Stimulated activated CD4-positive, alpha-beta T cell treated with anti-CD3 and anti-CD28 coated beads, Interleukin-1b, Interleukin-23, amount 100 ng/mL, for 1 hour (primary cell): ENCODE measurements around the gene CD164.
A peak's percentile ranks its signal among the peaks of the same experiment; 100 is the strongest.

Experiments used
- DNase-seq, 2 donors: peaks; one replicate each; pipeline ENCODE4 v3.0.0-alpha.2; 2020; ENCODE audit warnings: low read depth in 2 of 2

The CD164 gene

DNA sequence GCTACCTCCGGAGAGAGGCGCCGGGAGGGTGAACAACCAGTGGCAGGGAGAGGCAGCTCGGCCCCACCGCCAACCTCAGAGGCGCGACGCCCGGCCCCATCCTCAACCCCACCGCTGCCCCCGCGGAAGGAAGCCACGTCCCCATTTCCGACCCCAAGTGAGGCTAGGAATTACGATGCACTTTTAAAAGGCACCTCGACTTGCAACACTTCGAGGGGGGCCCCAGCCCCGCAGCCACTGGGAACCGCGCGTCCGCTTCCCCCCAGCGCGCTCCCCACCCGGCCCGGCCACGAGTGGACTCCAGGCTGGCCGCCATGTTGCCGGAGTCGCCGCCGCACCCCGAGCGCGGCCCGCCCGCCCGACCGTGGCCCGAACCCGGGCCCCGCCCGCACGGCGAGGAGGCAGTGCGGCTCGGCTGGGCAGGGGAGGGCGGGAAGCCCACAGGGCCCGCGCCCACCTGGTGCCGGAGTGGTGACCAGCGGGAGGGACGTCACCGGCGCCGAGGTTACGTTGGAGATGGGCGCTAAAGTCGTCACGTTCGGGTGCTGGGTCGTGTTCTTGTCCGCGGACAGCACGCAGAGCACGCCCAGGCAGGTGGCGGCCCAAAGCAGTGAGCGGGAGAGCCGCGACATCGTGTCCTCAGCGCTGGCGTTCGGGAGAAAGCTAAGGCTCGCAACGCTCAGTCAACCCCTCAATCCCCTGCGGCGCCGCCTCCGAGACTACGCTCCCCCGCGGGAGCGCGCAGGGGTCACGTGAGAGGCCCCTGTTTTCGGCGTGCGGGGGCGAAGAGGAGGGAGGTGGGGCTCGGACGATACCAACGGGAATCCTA lies at the start of gene CD164:
TSS of gene CD164 (minus strand) at position 721 of the 829 bp plus-strand sequence. CDS start at position 632, 89 bp downstream.
- peak; percentile 86 to 91 for DNase-seq

DNA sequence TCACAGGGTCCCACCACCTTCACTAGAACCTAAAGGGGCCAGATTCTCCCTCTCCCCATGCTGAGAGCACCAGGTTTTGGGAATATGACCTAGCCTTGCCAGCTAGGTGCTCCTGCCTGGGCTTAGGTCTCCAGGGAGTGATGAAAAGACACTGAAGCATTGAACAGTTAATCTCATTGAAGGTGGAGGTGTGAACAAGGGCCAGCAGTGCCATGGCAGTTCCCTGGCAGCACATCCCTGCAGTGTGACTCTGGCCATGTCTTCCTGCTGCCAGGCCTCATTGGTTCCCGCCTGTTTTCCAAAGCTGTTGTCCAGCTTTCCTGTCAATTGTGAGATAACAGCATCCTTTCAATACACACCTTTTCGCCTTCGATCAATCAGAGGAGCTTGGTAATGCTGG lies 47.2 kb upstream of the CD164 start:
- DNase-seq, result no peak

DNA sequence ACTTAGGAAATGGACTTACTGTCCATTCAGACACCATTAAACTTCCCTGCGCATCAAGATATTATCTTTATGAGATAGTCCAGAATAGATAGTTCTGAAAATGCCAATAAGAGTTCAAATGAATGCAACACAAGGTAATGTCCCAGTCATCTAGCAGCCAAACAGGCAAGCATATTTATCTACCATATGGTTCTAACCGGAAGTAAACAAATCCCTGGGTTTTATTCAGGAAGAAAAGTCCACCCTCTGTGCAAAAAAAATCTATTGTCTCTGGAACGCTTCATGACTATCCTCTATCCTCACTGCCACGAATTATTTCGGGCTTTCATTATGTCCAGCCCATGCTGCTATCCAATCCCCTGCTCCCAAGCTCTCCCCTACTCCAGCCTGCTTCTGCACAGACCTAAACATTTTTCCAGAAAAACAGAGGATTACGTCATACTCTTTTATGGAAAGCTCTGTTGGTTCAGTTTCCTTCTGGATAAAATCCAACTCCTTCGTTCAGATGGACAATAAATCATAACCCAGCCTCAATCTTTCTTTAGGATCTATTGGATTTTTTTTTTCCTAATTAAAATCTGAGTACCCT lies 46.7 kb upstream of the CD164 start:
- DNase-seq, result no peak

DNA sequence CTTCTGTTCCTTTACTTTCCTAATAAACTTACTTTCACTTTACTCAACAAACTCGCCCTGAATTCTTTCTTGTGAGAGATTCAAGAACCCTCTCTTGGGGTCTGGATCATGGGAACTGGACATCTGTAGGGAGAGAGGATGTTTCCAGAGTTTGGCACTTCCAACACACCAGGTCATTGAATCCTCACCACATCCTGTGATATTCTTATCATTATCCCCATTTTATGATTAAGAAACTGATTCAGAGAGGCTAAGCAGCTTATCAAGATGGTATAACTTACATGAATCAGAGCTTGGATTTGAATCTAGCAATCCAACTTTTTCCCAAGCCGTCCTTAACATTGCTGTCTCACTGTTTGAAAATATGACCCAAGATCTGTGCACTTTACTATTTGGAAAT lies 42.7 kb upstream of the CD164 start:
- no peak for DNase-seq

DNA sequence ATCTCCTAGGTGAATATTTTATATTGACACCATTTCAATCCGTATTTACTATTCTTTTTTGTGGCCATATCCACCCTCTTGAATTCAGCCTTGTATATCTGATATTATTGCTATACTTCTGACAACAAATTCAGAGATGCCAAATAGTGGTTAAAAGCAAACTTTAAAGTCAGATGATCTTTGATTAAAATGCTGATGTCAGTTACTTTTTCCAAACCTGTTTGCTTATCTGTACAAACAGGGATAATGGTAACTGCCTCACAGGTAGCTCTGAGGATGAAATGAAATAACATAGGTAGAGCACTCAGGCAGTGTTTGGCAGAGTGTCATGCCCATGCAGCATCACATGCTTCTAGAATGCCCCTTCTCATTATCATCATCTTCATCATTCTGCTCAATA lies 38.9 kb upstream of the CD164 start:
- DNase-seq, result no peak

DNA sequence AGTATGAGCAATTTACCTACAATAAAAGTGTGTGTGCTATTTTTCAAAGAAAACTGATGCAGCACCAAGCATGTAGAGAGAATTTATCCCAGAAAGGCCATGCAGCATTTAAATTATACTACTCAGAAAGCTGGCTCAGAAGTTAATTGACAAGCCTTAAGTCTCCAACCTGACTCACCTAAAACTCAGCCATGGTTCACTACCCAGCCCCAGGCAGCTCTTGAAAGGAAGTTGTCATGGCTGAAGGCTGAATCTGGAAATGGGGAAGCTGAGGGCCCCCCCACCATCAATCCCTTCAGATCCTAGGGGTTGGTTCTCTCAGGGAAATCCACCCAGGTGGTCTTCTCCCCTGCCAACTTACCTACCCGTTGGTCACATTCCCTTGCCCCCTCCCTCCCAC lies 38.5 kb upstream of the CD164 start:
- no peak for DNase-seq

DNA sequence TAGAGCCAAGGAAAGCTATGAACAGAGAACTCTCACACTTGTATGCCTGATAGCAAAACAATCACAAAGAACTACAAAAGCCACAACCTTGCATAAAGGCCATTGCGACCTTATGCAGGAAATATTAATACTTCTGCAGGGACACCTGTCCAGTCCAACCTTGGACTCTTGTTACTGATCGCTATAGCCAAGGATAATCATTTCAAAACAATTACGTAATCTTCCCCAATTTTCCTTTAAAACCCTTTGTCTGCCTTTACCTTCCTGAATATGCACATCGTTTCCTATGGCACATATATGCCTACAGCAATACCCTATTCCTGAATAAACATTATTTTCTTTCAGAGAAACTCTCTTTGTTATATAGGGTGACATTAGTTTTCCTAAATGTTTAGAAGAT lies 35.4 kb upstream of the CD164 start:
- no peak for DNase-seq

DNA sequence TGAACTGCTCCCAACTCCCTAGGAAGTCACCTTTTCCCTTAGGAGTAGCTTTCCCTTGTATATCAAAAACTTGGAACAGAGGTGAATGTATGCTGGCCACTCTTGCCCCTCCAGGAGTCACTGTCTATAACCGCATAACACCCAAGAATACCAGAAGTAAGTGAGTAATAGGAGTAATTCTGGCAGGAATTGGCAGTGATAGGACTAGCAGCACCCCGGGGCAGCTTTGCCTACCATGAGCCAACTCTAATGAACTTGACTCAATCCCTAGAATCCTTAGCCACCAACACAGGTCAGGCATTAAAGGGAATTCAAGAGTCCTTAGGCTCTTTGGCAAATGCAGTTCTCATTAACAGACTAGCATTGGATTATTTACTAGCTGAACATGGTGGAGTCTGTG lies 28.8 kb upstream of the CD164 start:
- DNase-seq, result no peak

DNA sequence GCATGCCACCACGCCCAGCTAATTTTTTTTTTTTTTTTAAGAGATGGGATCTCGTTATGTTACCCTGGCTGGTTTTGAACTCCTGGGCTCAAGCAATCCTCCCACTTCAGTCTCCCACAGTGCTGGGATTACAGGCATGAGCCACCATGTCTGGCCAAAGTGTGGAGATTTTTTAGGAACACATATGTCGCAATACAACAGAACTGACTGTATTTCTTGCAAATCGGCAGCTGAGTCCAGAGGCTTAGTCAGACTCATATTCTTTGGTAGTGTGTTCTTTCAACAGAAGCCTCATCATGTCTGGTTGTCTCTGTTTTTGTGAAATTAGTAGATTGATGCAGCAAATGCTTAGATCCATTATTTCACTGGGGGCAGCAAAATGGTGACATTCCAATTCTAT lies 23.9 kb upstream of the CD164 start:
- no peak for DNase-seq

DNA sequence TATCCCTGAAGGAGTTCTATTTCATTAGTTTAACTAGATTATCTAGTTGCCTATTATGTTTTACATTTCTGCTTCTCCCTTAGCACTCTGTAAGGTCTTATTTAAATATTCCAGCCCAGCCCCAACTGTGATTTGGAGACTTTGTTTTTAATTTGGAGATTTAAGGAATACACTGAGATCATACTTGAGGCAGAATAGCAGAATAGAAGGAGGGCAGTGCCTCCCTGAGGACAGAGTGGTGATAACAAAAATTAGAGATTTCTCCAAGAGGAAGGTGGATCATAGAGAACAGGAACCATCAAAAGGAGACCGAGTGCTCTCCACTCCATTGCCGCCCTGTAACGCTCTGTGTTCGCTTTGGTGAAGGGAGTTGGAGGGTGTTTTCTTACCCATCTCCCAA lies 14.8 kb upstream of the CD164 start:
- no peak for DNase-seq

DNA sequence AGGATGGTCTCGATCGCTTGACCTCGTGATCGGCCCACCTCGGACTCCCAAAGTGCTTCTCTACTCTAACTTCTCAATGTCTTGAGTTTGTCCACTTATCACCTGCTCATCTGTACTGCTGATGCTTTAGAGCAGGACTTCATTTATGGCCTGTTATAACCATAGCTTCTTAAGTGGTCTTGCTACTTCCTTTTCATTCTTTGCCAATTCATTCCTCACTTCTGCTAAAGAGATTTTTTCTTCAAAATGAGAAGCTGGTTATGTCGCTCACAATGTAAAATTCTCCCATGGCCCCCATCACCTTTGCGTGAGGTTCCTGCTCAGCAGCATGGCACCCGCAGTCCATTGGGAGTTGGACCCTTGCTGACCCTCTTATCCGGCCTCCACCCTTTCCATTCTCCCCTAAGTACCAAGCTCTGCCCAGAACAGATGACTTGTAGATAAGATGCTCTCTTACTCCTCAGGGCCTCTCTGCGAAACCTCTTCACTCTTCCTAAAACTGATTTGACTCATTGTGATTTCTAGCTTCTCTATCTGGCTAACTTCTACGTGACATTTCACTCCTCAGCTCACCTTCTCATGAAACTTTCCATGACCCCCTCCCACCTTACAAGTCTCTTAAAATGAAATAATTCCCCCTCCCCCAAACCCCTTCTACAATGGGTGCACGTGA lies 13.9 kb upstream of the CD164 start:
- DNase-seq, result no peak

DNA sequence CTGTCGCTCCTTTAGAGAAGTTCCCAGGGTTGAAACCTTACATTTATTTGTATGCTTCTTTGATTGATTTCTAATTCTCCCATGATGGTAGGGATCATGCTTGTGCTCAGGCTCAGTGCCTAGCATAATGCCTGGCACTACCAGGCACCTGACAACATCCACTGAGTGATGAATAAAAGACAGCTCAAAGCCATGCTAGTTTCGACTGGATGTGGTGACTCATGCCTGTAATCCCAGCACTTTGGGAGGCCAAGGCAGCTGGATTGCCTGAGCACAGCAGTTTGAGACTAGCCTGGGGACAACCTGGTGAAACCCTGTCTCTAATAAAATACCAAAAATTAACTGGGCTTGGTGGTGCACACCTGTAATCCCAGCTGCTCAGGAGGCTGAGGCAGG lies 11.6 kb upstream of the CD164 start:
- no peak for DNase-seq

DNA sequence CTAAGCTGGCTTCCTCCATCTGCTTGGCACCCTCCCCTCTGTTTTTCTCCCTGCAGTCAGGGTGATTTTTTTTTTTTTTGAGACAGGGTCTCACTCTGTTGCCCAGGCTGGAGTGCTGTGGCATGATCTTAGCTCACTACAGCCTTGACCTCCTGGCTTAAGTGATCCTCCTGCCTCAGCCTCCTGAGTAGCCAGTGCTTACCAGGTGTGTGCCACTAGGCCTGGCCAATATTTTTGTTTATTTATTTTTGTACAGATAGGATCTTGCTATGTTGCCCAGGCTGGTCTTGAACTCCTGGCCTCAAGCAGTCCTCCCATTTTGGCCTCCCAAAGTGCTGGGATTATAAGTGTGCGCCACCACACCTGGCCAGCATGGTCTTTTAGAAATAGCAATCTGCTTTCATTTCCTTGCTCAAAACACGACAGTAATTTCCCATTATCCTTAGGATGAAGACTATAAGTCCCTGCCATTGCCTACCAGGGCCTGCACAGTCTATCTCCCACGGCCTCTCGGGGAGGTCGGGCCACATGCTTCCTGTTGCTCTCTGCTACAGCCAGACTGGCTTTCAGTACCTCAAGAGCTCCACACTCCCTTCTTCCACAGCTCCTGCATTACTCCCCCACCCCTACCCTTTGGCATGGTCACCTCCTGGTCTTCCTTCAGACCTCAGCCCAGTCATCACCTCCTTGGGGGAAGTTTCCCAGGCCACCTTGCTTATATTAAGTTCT lies 11.1 kb upstream of the CD164 start:
- DNase-seq, result no peak

DNA sequence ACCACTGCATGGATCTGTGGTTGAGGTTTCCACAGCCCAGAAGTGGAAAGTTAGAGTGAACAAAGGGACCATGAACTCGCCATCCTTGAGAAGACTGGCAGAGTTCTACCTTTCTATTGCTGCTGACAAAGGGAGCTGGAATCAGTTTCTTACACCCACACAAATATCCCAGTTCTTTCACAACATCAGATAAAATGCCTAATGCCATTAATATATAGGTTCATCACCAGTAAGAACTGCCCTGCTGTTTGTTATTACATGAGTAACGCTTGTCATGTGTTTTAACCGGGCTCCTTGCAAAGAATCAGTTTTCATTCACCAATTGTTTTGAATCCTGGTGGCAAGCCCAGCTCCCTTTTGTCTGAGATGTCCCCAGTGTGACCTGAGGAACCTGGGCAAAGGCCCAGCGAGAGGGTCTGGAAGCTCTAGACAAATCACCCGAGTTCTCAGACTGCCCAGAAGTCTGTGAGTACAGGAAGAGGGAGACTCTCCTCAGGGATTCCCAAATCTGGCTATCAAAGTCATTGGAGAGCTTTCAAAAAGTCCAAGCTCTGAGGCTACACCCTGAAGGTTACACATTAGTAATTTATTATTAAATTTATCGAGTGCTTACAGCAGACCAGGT lies 7.5 kb upstream of the CD164 start:
- DNase-seq, result no peak

DNA sequence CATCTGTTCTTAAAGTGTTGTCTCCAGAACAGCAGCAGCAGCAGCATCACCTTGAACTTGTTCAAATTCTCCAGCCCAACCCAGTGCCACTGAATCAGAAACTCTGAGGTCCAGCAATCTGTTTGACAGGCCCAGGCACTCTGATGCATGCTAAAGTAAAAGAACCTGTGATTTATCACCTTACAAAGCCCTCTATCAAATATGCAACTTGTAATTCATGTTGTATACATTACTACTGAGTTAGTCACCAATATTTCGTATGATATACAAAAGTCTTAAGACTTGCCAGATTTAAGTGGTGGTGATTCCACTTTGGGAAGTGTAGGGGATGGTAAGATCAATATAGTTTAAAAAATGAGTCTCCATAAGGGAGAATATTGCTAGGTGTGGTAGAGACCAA lies 6.0 kb upstream of the CD164 start:
- DNase-seq, result no peak

DNA sequence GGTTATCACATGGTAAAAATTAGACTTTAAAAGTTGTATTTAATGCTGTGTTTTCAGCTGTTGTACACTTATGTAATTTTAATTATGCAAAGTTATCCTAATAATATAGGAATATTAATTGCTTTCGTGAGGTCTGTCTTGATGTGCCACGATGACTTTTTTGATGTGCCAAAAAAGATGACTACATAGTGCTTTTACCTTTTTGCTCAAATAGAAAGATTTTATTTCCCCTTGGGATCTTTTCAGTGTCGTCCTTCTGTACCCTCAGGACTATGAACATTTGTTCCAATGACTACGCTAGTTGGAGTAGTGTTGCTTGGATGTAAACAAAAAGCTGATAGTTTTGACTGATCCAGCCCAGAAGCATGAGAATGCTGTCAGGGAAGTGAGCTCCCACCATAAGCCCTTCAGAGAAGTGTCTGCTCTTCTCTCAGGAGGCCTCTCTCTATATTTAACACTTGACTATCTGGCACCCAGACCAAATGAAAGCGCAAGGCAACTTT lies 1.2 kb upstream of the CD164 start:
- no peak for DNase-seq

DNA sequence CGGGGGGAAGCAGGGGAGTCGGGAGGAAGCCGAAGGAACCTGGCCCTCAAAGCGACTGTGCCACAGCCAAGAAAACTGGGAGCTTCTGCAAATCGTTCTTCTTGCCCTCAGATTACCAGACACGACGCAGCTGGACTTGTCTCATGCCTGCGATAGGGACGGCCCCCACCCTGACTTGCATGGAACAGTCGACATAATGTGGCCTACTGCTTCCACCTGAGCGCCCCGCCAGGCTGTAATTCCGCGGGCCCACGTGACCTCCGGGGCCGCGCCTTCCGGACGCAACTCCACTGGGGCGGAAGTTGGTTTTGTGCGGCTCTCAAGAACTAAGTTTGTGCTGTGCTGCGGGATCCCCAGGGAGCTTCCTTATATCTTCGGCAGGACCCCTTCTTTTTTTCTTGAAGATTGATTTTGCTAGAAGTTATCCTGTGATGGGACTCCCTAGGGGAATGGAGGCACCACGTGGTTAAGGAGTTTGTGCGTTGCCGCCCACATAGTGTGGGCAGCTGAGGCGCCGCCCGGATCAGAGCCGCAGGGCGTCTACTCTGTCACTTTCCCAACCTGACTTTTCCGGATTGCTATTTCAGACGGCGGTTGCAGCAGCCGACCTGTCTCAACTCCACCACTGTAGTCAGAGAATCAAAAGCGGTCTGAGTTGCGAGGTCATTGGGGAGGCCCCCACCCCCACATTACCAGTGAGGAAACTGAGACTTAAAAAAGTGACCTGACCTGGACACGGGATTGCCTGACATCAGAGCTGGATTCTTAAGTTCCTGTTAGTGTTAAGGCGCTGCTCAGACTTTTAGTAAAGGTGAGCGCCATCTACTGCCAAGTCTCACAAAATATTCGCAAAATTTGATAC lies 540 bp upstream of the CD164 start:
- DNase-seq, result peak; percentile 75 to 79

DNA sequence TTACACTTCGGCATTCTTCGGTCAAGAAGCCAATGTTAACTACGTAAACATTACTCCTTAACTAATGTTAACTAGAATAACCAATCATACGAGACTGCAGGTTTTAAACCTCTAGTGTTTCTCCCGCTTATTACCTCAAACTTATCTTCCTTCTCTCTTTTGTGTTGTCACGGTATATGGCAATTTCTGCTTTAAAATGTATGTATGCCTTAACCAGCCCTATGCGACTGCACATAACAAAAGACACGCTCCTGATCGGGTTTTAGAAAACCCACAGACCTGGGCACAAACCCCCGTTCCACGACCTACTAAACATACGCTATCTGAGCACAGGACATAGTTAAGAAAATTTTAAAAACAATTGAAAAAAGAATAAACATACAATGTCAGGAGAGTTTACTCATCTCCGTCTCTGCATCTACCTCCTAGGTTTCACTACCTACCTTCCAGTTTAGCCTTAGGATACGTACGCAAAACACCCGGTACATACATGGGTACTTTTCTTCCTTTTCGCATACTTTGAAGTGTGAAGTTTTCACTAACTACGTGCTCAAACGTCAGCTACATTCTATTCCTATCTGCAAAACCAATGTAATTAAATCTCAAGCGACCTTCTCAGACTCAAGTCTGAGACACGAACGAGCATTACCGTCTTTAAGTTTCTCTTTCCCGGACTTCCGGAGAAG lies 1.1 kb downstream of the CD164 start:
- DNase-seq, result no peak

DNA sequence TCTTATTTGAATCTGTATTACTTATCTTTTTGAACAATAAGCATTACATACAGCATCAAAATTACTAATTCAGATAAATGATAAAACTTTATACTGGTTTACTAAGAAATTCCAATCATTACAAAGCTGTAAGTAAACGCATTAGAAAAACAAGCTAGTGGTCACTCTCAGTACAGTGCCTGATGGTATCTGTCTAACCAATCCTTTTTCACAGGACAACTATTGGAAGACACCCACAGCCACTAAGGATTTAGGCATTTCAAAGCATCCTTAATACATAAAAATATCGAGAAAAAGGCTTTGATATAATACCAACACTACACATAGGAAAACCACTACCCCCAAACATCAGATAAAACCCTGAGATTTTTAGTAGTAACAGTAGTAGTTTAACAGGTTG lies 2.6 kb downstream of the CD164 start:
- DNase-seq, result no peak

DNA sequence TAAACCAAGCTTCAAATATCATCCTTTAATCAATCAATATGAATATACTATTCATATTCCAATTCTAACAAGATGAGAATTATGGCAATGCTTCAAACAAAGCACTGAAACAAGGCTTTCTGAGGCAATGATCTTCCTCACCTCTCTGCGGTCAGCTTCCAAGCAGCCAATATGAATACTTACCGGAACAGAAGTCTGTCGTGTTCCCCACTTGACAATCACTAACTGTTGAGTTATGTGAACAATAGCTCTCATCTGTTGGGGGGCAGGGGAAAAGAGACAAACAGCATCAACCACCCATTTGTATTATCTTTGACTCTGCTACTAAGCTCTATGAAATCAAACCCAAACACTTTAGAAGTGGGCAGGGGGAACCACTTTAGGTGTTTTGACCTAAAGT lies 4.5 kb downstream of the CD164 start:
- DNase-seq, result no peak
